ENCODE measurements around the gene THSD4. TPM values are rescaled to one million over a fixed set of nuclear protein-coding genes. Genes with fewer than 3 reads are reported as not detected.

Gene THSD4
- polyA plus RNA-seq, 1 experiment, result 45.8 TPM

- H3K4me3 ChIP-seq (ENCODE audit: low read depth, low read length), result no peak overlapping the region
- TF ChIP-seq CTCF (IDR thresholded peaks at IDR 0.05; ENCODE audit: low read depth, low read length), result no peak
- no peaks in the 10 kb centered on the region for H3K9me3 ChIP-seq (ENCODE audit: control insufficient read depth, insufficient read depth, low read length)
- H3K27ac ChIP-seq (ENCODE audit: low read depth, low read length), result no peak overlapping the region
- ChIA-PET CTCF (interaction anchor here (0.6 to 1.2 kb wide), 4 partner anchors 12 to 484 kb away, joined by 3 read pairs; no protein-coding TSS in a partner anchor), POLR2A (no interaction called here)
- DNase-seq (ENCODE audit: low read depth, low spot score), result no peak
- no peaks in the 10 kb centered on the region for H3K27me3 ChIP-seq (ENCODE audit: control insufficient read depth, insufficient read depth, low read length)
Observed at GRCh38 chr15:71456811-71457210, 341.5 kb downstream of the THSD4 start.

- no peak for DNase-seq (ENCODE audit: low read depth, low spot score)
- ChIA-PET POLR2A (no interaction called here), CTCF (interaction anchor here (1.0 kb wide), 1 partner anchor 9 kb away, joined by 3 read pairs; no protein-coding TSS in a partner anchor)
- Histone ChIP-seq H3K9me3 (ENCODE audit: control insufficient read depth, insufficient read depth, low read length) (no peaks in the 10 kb centered on the region), H3K27me3 (ENCODE audit: control insufficient read depth, insufficient read depth, low read length) (no peaks in the 10 kb centered on the region), H3K4me3 (ENCODE audit: low read depth, low read length) (no peak overlapping the region), H3K27ac (ENCODE audit: low read depth, low read length) (no peak overlapping the region)
- no peak for TF ChIP-seq CTCF (IDR thresholded peaks at IDR 0.05; ENCODE audit: low read depth, low read length)
Observed at GRCh38 chr15:71458089-71458660, 342.9 kb downstream of the THSD4 start.

- Histone ChIP-seq H3K27ac (ENCODE audit: low read depth, low read length) (no peak overlapping the region), H3K9me3 (ENCODE audit: control insufficient read depth, insufficient read depth, low read length) (no peaks in the 10 kb centered on the region; the same call in 1 of the 2 replicates), H3K4me3 (ENCODE audit: low read depth, low read length) (no peak overlapping the region), H3K27me3 (ENCODE audit: control insufficient read depth, insufficient read depth, low read length) (no peaks in the 10 kb centered on the region)
- ChIA-PET CTCF (interaction anchor here (1.2 kb wide), 1 partner anchor 12 kb away, joined by 3 read pairs; no protein-coding TSS in a partner anchor), POLR2A (no interaction called here)
- no peak for DNase-seq (ENCODE audit: low read depth, low spot score)
- TF ChIP-seq CTCF (IDR thresholded peaks at IDR 0.05; ENCODE audit: low read depth, low read length), result no peak
Observed at GRCh38 chr15:71461748-71462147, 346.5 kb downstream of the THSD4 start.

GRCh38 chr15:71462638-71463037, 347.4 kb downstream of the THSD4 start:
- Histone ChIP-seq H3K27me3 (ENCODE audit: control insufficient read depth, insufficient read depth, low read length) (no peaks in the 10 kb centered on the region), H3K9me3 (ENCODE audit: control insufficient read depth, insufficient read depth, low read length) (no peaks in the 10 kb centered on the region; the same call in 1 of the 2 replicates), H3K27ac (ENCODE audit: low read depth, low read length) (no peak overlapping the region), H3K4me3 (ENCODE audit: low read depth, low read length) (no peak overlapping the region)
- no peak for TF ChIP-seq CTCF (IDR thresholded peaks at IDR 0.05; ENCODE audit: low read depth, low read length)
- DNase-seq (ENCODE audit: low read depth, low spot score), result no peak
- ChIA-PET POLR2A (no interaction called here), CTCF (no interaction called here)

GRCh38 chr15:71463156-71463665, 347.9 kb downstream of the THSD4 start:
- no peaks in the 10 kb centered on the region for H3K27me3 ChIP-seq (ENCODE audit: control insufficient read depth, insufficient read depth, low read length)
- CTCF ChIA-PET, result no interaction called here
- POLR2A ChIA-PET, result no interaction called here
- no peak for DNase-seq (ENCODE audit: low read depth, low spot score)
- no peak overlapping the region for H3K27ac ChIP-seq (ENCODE audit: low read depth, low read length)
- H3K4me3 ChIP-seq (ENCODE audit: low read depth, low read length), result no peak overlapping the region
- TF ChIP-seq CTCF (IDR thresholded peaks at IDR 0.05; ENCODE audit: low read depth, low read length), result no peak
- no peaks in the 10 kb centered on the region; the same call in 1 of the 2 replicates for H3K9me3 ChIP-seq (ENCODE audit: control insufficient read depth, insufficient read depth, low read length)

Measured in AG04450 (cell line).